K562 (cell line): ENCODE data around the gene ASIC3. TPM values are rescaled to one million over a fixed set of nuclear protein-coding genes. Genes with fewer than 3 reads are reported as not detected.

Source experiments
- BACH1 ChIP-seq: fragments of 200-800 bp; sonication (Bioruptor generic); IDR thresholded peaks from 2 replicates; pipeline ENCODE4 v1.6.1; 2016; ENCODE audit warnings: missing genetic modification characterization, missing compliant biosample characterization
- CBX2 ChIP-seq: fragments of 200-600 bp; sonication (generic); IDR thresholded peaks from one replicate; pipeline ENCODE4 v1.6.1; 2012; ENCODE audit warnings: mild to moderate bottlenecking, low read length, inconsistent platforms; ENCODE audit not compliant: insufficient read depth, poor library complexity, severe bottlenecking
- CHD2 ChIP-seq: IDR thresholded peaks from 2 replicates; pipeline ENCODE4 v1.6.1; 2011; ENCODE audit warnings: low read depth, low read length
- DPF2 ChIP-seq: fragments of 450-650 bp; IDR thresholded peaks from 2 replicates; pipeline ENCODE4 v1.6.1; 2016
- GTF2F1 ChIP-seq: IDR thresholded peaks from 2 replicates; pipeline ENCODE4 v1.6.1; 2011; ENCODE audit warnings: low read depth, low read length, improper control_type of control experiment
- JUN ChIP-seq, 2 experiments: sonication (generic) in 1 of 2; formaldehyde crosslinking in 1 of 2; IDR thresholded peaks; 2 replicates each; pipeline versions ENCODE4 v1.6.1 to v1.8.0; 2012 to 2022; ENCODE audit warnings: borderline replicate concordance in 2 of 2, mild to moderate bottlenecking in 2 of 2, improper control_type of control experiment in 1 of 2, low read depth in 1 of 2, low read length in 1 of 2, missing genetic modification reagents in 1 of 2
- NCOA1 ChIP-seq: fragments of 450-650 bp; IDR thresholded peaks from 2 replicates; pipeline ENCODE4 v1.6.1; 2016; ENCODE audit warnings: low read depth
- POLR2A ChIP-seq: fragments of 450-650 bp; conservative IDR thresholded peaks from 2 replicates; pipeline ENCODE4 v1.6.1; 2016
- SMARCC2 ChIP-seq: fragments of 450-650 bp; IDR thresholded peaks from 2 replicates; pipeline ENCODE4 v1.6.1; 2017; ENCODE audit warnings: antibody characterized with exemption, moderate library complexity, mild to moderate bottlenecking, low read depth
- STAT5A ChIP-seq: IDR thresholded peaks from 2 replicates; pipeline ENCODE4 v1.6.1; 2012; ENCODE audit warnings: low read length, inconsistent platforms, borderline replicate concordance
- XRCC3 ChIP-seq: fragments of 450-650 bp; IDR thresholded peaks from 2 replicates; pipeline ENCODE4 v1.6.1; 2017; ENCODE audit warnings: mild to moderate bottlenecking, moderate library complexity
- ZNF764 ChIP-seq: fragments of 250-450 bp; sonication (Bioruptor Pico); IDR thresholded peaks from 2 replicates; pipeline ENCODE4 v1.4.0; 2020; ENCODE audit warnings: low read depth, mild to moderate bottlenecking, moderate library complexity
- ZNF780A ChIP-seq: fragments of 250-450 bp; sonication (Bioruptor Pico); IDR thresholded peaks from 2 replicates; pipeline ENCODE4 v1.5.0; 2021; ENCODE audit warnings: mild to moderate bottlenecking
- polyA plus RNA-seq, 8 experiments: library from polyadenylated mRNA; depleted of rRNA in 4 of 8; stranded (reverse) in 5 of 8; unstranded in 3 of 8; fragments of >200 nt; fragmentation: Nextera tagmentation in 2 of 8; fragmentation: Illumina TruSeq in 1 of 8; extraction: Ambion mirVana in 2 of 8; extraction: Trizol in 1 of 8; gene quantifications; 2 replicates each; pipeline versions ENCODE4 v1.2.1 to v1.2.3, GENCODE V29; 2011 to 2014; ENCODE audit warnings: inconsistent platforms in 1 of 8, missing spikeins in 1 of 8
- total RNA-seq, 7 experiments: library from RNA; depleted of rRNA in 6 of 7; stranded (reverse); fragments of >200 nt in 6 of 7; fragmentation: Illumina TruSeq in 2 of 7; extraction: Trizol in 2 of 7; gene quantifications; 2 replicates each; pipeline versions ENCODE4 v1.2.1 to v1.2.3, GENCODE V29; 2011 to 2021; ENCODE audit warnings: low replicate concordance in 1 of 7
- TF ChIP-seq, protein P1 (sequence below): fragments of 200-800 bp; sonication (Bioruptor generic); IDR thresholded peaks from 2 replicates; pipeline ENCODE4 v1.6.1; 2017; ENCODE audit warnings: missing genetic modification characterization, missing compliant biosample characterization
- TF ChIP-seq, protein P2 (sequence below): fragments of 250-450 bp; sonication (Bioruptor Pico); IDR thresholded peaks from 2 replicates; pipeline ENCODE4 v1.8.0; 2021; ENCODE audit warnings: moderate library complexity, mild to moderate bottlenecking, inconsistent platforms
- TF ChIP-seq, protein P3 (sequence below): fragments of 250-450 bp; sonication (Bioruptor Pico); IDR thresholded peaks from 2 replicates; pipeline ENCODE4 v1.8.0; 2022; ENCODE audit warnings: moderate library complexity, mild to moderate bottlenecking, inconsistent platforms
- TF ChIP-seq, protein P4 (sequence below): sonication (generic); formaldehyde crosslinking; IDR thresholded peaks from 2 replicates; pipeline ENCODE4 v1.8.1; 2023; ENCODE audit warnings: missing genetic modification reagents, mild to moderate bottlenecking, borderline replicate concordance
- TF ChIP-seq, protein P5 (sequence below), 2 experiments: fragments of 200-800 bp in 1 of 2; sonication (Bioruptor generic) in 1 of 2; sonication (generic) in 1 of 2; formaldehyde crosslinking in 1 of 2; IDR thresholded peaks in 1 of 2; conservative IDR thresholded peaks in 1 of 2; 2 replicates each; pipeline versions ENCODE4 v1.5.0 to v1.6.1; 2016 to 2020; ENCODE audit warnings: missing compliant biosample characterization in 1 of 2, missing genetic modification characterization in 1 of 2, missing genetic modification reagents in 1 of 2

Gene ASIC3
- total and polyA plus RNA-seq, 9 of the 15 experiments (the other 6 are each of a cell fraction or from before 2014, with no cell fraction given), result 0.11 to 5.0 (median 0.87) TPM

DNA sequence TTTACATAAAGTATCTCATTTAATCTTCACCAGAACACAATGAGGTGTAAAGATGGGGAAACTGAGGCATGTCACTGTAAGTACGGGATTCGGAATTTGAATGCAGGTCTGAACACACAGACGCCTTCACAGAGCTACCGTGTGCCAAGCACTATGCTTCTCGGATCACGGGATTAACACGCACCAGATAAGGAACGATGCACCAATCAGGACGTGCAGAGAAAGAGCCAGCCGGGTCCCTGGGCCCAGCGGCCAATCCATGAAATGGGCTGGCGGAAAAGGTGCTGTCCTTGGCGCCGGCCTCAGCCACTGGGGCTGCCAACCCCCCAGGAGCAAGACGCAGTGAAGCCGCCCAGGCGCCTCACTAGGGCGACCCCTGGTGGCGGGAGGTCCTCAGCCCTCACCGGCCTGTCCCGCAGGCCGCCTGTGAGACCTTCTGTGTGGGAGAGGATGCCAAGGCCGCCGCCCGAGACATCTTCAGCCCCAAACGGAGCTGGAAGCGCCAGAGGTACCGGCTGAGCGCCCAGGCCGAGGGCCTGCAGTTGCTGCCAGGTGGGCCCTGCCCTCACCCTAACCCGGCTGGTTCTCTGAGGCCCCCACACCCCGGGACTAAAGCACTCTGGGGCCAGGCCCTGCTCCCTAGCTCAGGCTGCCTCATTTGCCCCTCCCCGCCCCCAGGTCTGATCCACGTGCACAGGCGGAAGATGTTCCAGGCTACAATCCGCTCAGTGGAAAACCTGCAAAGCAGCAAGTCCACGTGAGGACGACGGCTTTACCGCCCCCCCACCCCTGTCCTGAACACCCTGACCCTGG, 39.6 kb upstream of the ASIC3 start (continued):
- TF ChIP-seq JUN (IDR thresholded peaks at IDR 0.05; ENCODE audit: borderline replicate concordance, low read depth, low read length) (peak; percentile 53; the same call in 1 of the 2 replicates), JUN (CRISPR knock-in tag; IDR thresholded peaks at IDR 0.05; ENCODE audit: borderline replicate concordance) (no peak; the same call in 1 of the 2 replicates), CBX2 (no peak), ZNF780A (no peak), NCOA1 (no peak), DPF2 (peak; percentile 91), SMARCC2 (no peak; the same call in 1 of the 2 replicates), XRCC3 (no peak), CHD2 (peak; percentile 49; the same call in 1 of the 2 replicates), GTF2F1 (0 out of 2 replicates have a peak, but pooled peaks have one; percentile 24), BACH1 (tag) (no peak), POLR2A (peak; percentile 83), STAT5A (peak; percentile 45; the same call in 1 of the 2 replicates), ZNF764 (CRISPR knock-in tag) (no peak)
- TF ChIP-seq, protein P1, sequence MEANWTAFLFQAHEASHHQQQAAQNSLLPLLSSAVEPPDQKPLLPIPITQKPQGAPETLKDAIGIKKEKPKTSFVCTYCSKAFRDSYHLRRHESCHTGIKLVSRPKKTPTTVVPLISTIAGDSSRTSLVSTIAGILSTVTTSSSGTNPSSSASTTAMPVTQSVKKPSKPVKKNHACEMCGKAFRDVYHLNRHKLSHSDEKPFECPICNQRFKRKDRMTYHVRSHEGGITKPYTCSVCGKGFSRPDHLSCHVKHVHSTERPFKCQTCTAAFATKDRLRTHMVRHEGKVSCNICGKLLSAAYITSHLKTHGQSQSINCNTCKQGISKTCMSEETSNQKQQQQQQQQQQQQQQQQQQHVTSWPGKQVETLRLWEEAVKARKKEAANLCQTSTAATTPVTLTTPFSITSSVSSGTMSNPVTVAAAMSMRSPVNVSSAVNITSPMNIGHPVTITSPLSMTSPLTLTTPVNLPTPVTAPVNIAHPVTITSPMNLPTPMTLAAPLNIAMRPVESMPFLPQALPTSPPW (CRISPR knock-in tag), result peak; percentile 71
- TF ChIP-seq, protein P2, sequence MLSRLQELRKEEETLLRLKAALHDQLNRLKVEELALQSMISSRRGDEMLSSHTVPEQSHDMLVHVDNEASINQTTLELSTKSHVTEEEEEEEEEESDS, result no peak
- TF ChIP-seq, protein P3, sequence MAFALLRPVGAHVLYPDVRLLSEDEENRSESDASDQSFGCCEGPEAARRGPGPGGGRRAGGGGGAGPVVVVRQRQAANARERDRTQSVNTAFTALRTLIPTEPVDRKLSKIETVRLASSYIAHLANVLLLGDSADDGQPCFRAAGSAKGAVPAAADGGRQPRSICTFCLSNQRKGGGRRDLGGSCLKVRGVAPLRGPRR (CRISPR knock-in tag), result no peak
- TF ChIP-seq, protein P4, sequence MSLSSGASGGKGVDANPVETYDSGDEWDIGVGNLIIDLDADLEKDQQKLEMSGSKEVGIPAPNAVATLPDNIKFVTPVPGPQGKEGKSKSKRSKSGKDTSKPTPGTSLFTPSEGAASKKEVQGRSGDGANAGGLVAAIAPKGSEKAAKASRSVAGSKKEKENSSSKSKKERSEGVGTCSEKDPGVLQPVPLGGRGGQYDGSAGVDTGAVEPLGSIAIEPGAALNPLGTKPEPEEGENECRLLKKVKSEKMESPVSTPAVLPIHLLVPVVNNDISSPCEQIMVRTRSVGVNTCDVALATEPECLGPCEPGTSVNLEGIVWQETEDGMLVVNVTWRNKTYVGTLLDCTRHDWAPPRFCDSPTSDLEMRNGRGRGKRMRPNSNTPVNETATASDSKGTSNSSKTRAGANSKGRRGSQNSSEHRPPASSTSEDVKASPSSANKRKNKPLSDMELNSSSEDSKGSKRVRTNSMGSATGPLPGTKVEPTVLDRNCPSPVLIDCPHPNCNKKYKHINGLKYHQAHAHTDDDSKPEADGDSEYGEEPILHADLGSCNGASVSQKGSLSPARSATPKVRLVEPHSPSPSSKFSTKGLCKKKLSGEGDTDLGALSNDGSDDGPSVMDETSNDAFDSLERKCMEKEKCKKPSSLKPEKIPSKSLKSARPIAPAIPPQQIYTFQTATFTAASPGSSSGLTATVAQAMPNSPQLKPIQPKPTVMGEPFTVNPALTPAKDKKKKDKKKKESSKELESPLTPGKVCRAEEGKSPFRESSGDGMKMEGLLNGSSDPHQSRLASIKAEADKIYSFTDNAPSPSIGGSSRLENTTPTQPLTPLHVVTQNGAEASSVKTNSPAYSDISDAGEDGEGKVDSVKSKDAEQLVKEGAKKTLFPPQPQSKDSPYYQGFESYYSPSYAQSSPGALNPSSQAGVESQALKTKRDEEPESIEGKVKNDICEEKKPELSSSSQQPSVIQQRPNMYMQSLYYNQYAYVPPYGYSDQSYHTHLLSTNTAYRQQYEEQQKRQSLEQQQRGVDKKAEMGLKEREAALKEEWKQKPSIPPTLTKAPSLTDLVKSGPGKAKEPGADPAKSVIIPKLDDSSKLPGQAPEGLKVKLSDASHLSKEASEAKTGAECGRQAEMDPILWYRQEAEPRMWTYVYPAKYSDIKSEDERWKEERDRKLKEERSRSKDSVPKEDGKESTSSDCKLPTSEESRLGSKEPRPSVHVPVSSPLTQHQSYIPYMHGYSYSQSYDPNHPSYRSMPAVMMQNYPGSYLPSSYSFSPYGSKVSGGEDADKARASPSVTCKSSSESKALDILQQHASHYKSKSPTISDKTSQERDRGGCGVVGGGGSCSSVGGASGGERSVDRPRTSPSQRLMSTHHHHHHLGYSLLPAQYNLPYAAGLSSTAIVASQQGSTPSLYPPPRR (CRISPR knock-in tag), result peak; percentile 82; the same call in 1 of the 2 replicates
- TF ChIP-seq, protein P5, sequence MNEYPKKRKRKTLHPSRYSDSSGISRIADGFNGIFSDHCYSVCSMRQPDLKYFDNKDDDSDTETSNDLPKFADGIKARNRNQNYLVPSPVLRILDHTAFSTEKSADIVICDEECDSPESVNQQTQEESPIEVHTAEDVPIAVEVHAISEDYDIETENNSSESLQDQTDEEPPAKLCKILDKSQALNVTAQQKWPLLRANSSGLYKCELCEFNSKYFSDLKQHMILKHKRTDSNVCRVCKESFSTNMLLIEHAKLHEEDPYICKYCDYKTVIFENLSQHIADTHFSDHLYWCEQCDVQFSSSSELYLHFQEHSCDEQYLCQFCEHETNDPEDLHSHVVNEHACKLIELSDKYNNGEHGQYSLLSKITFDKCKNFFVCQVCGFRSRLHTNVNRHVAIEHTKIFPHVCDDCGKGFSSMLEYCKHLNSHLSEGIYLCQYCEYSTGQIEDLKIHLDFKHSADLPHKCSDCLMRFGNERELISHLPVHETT (CRISPR knock-in tag; conservative IDR thresholded peaks at IDR 0.05 in 1 of 2, IDR thresholded peaks at IDR 0.05 in 1 of 2), result peak in 1 of 2 experiments; percentile 67; a peak in 2 of 4 replicates
